ENCODE data around the gene GPR137B. TPM values are rescaled to one million over a fixed set of nuclear protein-coding genes. Genes with fewer than 3 reads are reported as not detected.
A peak's percentile ranks its signal among the peaks of the same experiment; 100 is the strongest.

GPR137B gene
- total RNA-seq, 2 donors from 2014 or later = 4.5 to 7.7 TPM

- no peak for TF ChIP-seq CTCF (IDR thresholded peaks at IDR 0.05)
- Histone ChIP-seq H3K27me3 (no peaks in the 10 kb centered on the region), H3K36me3 (no peaks in the 10 kb centered on the region), H3K4me1 (no peaks in the 10 kb centered on the region), H3K9ac (ENCODE audit: low read depth in 2 of 2, low read length in 2 of 2) (no peak overlapping the region), H3K27ac (no peak overlapping the region), H3K9me3 (no peaks in the 10 kb centered on the region), H3K4me3 (no peak overlapping the region)
- intact Hi-C loops (cut with DNase I) = no loop called here
- no peak for DNase-seq
These were observed 9.0 kb upstream of the GPR137B start for GRCh38 chr1:236133339-236133738.

- H3K9me3 ChIP-seq = no peaks in the 10 kb centered on the region
- no peak overlapping the region for H3K27ac ChIP-seq
- TF ChIP-seq CTCF (IDR thresholded peaks at IDR 0.05) = no peak
- no peak for DNase-seq
- no peaks in the 10 kb centered on the region for H3K4me1 ChIP-seq
- H3K9ac ChIP-seq (ENCODE audit: low read depth in 2 of 2, low read length in 2 of 2) = no peak overlapping the region
- no peaks in the 10 kb centered on the region for H3K27me3 ChIP-seq
- no peak overlapping the region for H3K4me3 ChIP-seq
- no peaks in the 10 kb centered on the region for H3K36me3 ChIP-seq
- intact Hi-C loops (cut with DNase I) = no loop called here
These were observed 8.5 kb upstream of the GPR137B start for GRCh38 chr1:236133802-236134201.

- no peak for TF ChIP-seq CTCF (IDR thresholded peaks at IDR 0.05)
- Histone ChIP-seq H3K9me3 (no peaks in the 10 kb centered on the region), H3K27ac (no peak overlapping the region), H3K27me3 (peaks cover 10% of the 10 kb centered on the region), H3K4me1 (peaks cover 6% of the 10 kb centered on the region), H3K36me3 (no peaks in the 10 kb centered on the region), H3K4me3 (no peak overlapping the region), H3K9ac (ENCODE audit: low read depth in 2 of 2, low read length in 2 of 2) (no peak overlapping the region)
- intact Hi-C loops (cut with DNase I) = no loop called here
- no peak for DNase-seq
These were observed 5.0 kb upstream of the GPR137B start for GRCh38 chr1:236137285-236137852.

- intact Hi-C loops (cut with DNase I) = no loop called here
- no peak for DNase-seq
- no peak overlapping the region for H3K4me3 ChIP-seq
- H3K36me3 ChIP-seq = no peaks in the 10 kb centered on the region
- no peak for TF ChIP-seq CTCF (IDR thresholded peaks at IDR 0.05)
- H3K9me3 ChIP-seq = no peaks in the 10 kb centered on the region
- peaks cover 6% of the 10 kb centered on the region for H3K4me1 ChIP-seq
- H3K9ac ChIP-seq (ENCODE audit: low read depth in 2 of 2, low read length in 2 of 2) = no peak overlapping the region
- H3K27me3 ChIP-seq = peaks cover 10% of the 10 kb centered on the region
- no peak overlapping the region for H3K27ac ChIP-seq
These were observed 2.8 kb upstream of the GPR137B start for GRCh38 chr1:236139495-236139894.

GRCh38 chr1:236140705-236141446 lies 1.5 kb upstream of the GPR137B start:
- Histone ChIP-seq H3K4me3 (peak overlapping the region; percentile 61), H3K9ac (ENCODE audit: low read depth in 2 of 2, low read length in 2 of 2) (no peak overlapping the region), H3K9me3 (no peaks in the 10 kb centered on the region), H3K27me3 (peaks cover 10% of the 10 kb centered on the region), H3K36me3 (no peaks in the 10 kb centered on the region), H3K27ac (no peak overlapping the region), H3K4me1 (peaks cover 6% of the 10 kb centered on the region)
- TF ChIP-seq CTCF (IDR thresholded peaks at IDR 0.05) = no peak
- intact Hi-C loops (cut with DNase I) = no loop called here
- DNase-seq = peak; percentile 41

All from colonic mucosa (tissue), 4 donors.